ENCODE results near the gene RAB40B.

DNA sequence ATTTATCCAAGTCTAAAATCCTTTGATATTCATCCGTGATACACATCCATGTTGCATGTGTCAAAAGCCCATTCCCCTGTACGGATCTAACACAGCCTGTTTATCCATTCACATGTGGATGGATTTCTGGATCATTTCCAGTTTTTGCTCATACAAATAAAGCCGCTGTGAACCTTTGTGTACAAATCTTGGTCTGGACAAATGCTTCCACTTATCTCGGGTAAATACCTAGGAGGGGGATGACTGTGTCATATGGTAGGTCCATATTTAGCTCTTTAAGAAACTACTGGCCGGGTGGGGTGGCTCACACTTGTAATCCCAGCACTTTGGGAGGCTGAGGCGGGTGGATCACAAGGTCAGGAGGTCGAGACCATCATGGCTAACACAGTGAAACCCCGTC, 47.0 kb upstream of the RAB40B start:
- TF ChIP-seq, protein P1, sequence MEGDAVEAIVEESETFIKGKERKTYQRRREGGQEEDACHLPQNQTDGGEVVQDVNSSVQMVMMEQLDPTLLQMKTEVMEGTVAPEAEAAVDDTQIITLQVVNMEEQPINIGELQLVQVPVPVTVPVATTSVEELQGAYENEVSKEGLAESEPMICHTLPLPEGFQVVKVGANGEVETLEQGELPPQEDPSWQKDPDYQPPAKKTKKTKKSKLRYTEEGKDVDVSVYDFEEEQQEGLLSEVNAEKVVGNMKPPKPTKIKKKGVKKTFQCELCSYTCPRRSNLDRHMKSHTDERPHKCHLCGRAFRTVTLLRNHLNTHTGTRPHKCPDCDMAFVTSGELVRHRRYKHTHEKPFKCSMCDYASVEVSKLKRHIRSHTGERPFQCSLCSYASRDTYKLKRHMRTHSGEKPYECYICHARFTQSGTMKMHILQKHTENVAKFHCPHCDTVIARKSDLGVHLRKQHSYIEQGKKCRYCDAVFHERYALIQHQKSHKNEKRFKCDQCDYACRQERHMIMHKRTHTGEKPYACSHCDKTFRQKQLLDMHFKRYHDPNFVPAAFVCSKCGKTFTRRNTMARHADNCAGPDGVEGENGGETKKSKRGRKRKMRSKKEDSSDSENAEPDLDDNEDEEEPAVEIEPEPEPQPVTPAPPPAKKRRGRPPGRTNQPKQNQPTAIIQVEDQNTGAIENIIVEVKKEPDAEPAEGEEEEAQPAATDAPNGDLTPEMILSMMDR (optimal IDR thresholded peaks at IDR 0.05 in 1 of 3, IDR thresholded peaks at IDR 0.05 in 1 of 3, conservative IDR thresholded peaks at IDR 0.05 in 1 of 3; ENCODE audit: extremely low read depth in 1 of 3, insufficient read depth in 2 of 3, low read length in 3 of 3): no peak
- TF ChIP-seq EZH2 (IDR thresholded peaks at IDR 0.05; ENCODE audit: low read length): no peak
